ENCODE measurements around the gene RASGEF1B.

The RASGEF1B gene

DNA sequence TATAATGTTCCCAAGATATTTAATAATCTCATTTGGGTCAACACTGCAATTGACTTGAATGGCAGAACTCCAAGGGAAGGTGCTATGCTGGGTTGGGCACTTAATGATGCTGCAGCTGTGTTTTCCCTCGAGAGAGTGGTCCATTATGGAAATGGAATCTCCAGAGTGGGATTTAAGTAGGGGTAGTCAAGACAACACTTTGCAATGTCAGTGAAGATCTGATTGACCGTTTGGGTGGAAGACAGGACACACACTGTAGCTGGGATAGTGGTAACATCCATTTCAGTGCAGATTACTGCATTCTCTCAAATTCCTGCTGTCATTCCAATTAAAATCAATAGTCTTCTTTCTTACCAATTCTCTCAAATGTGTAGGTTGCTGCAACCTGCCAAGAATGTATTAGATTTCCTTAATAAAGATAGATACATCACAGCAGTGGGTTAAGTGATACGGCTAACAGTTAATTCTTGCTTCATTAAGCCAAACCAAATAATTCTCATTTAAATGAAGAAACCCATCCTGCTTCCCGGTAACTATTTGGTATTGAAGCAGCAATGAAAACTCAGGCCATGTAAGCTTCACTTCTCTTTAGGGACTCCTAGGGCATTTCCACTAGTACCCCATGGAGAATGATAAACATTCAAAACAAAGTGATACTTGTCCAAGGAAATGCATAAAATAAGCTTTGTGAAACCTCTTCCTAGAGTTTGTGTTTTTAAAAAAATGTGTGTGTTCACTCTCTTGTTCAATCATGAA, 40.5 kb upstream of the RASGEF1B start:
- WGBS (ENCODE audit: insufficient coverage): 94% methylated on average over 3 of the region's 4 CpGs
- POLR2A ChIA-PET: interaction anchor here (1.4 kb wide), 1 partner anchor 45 kb away, joined by 3 read pairs; no protein-coding TSS in a partner anchor
- Histone ChIP-seq H3K4me1 (ENCODE audit: control extremely low read depth in 1 of 4, control insufficient read depth in 4 of 4, insufficient read depth in 4 of 4, low read length in 3 of 4) (peaks cover 34 to 84% (median 57%) of the 10 kb centered on the region in 4 experiments), H3K27me3 (replicated peaks in 2 of 5; ENCODE audit: control insufficient read depth in 4 of 5, insufficient read depth in 5 of 5, low read length in 4 of 5) (no peaks in the 10 kb centered on the region), H3K27ac (ENCODE audit: insufficient read depth in 1 of 2, low read depth in 1 of 2, low read length in 2 of 2, poor library complexity in 1 of 2, severe bottlenecking in 2 of 2) (no peak overlapping the region), H3K4me3 (ENCODE audit: control insufficient read depth in 1 of 7, extremely low read depth in 1 of 7, insufficient read depth in 4 of 7, low read depth in 2 of 7, low read length in 6 of 7) (no peak overlapping the region), H3K36me3 (ENCODE audit: control insufficient read depth in 4 of 4, insufficient read depth in 4 of 4, low read length in 3 of 4) (no peaks in the 10 kb centered on the region), H3K9me3 (ENCODE audit: control extremely low read depth in 1 of 5, control insufficient read depth in 4 of 5, insufficient read depth in 2 of 5, low read depth in 1 of 5, low read length in 4 of 5) (no peaks in the 10 kb centered on the region)
- CTCF ChIA-PET: interaction anchor here (1.1 to 2.6 kb wide), 8 partner anchors 7 to 214 kb away, joined by 3 to 17 read pairs (median 6); partner anchors contain the start of gene RASGEF1B
- no peak for DNase-seq

GRCh38 chr4:81510643-81511178, 39.0 kb upstream of the RASGEF1B start:
- Histone ChIP-seq H3K27ac (ENCODE audit: insufficient read depth in 1 of 2, low read depth in 1 of 2, low read length in 2 of 2, poor library complexity in 1 of 2, severe bottlenecking in 2 of 2) (no peak overlapping the region), H3K4me1 (ENCODE audit: control extremely low read depth in 1 of 4, control insufficient read depth in 4 of 4, insufficient read depth in 4 of 4, low read length in 3 of 4) (peaks cover 45 to 87% (median 71%) of the 10 kb centered on the region in 4 experiments), H3K36me3 (ENCODE audit: control insufficient read depth in 4 of 4, insufficient read depth in 4 of 4, low read length in 3 of 4) (no peaks in the 10 kb centered on the region), H3K4me3 (ENCODE audit: control insufficient read depth in 1 of 7, extremely low read depth in 1 of 7, insufficient read depth in 4 of 7, low read depth in 2 of 7, low read length in 6 of 7) (no peak overlapping the region), H3K27me3 (replicated peaks in 2 of 5; ENCODE audit: control insufficient read depth in 4 of 5, insufficient read depth in 5 of 5, low read length in 4 of 5) (no peaks in the 10 kb centered on the region), H3K9me3 (ENCODE audit: control extremely low read depth in 1 of 5, control insufficient read depth in 4 of 5, insufficient read depth in 2 of 5, low read depth in 1 of 5, low read length in 4 of 5) (no peaks in the 10 kb centered on the region)
- DNase-seq: no peak
- WGBS (ENCODE audit: insufficient coverage): 100% methylated on average over 3 of the region's 3 CpGs
- ChIA-PET CTCF (interaction anchor here (0.9 to 2.0 kb wide), 4 partner anchors 9 to 40 kb away, joined by 3 to 12 read pairs (median 5); partner anchors contain the start of gene RASGEF1B), POLR2A (interaction anchor here (0.6 to 1.0 kb wide), 2 partner anchors 18 to 38 kb away, joined by 3 to 5 read pairs; no protein-coding TSS in a partner anchor)

GRCh38 chr4:81509822-81510221, 38.1 kb upstream of the RASGEF1B start:
- Histone ChIP-seq H3K36me3 (ENCODE audit: control insufficient read depth in 4 of 4, insufficient read depth in 4 of 4, low read length in 3 of 4) (no peaks in the 10 kb centered on the region), H3K4me1 (ENCODE audit: control extremely low read depth in 1 of 4, control insufficient read depth in 4 of 4, insufficient read depth in 4 of 4, low read length in 3 of 4) (peaks cover 45 to 95% (median 80%) of the 10 kb centered on the region in 4 experiments), H3K9me3 (ENCODE audit: control extremely low read depth in 1 of 5, control insufficient read depth in 4 of 5, insufficient read depth in 2 of 5, low read depth in 1 of 5, low read length in 4 of 5) (no peaks in the 10 kb centered on the region), H3K27ac (ENCODE audit: insufficient read depth in 1 of 2, low read depth in 1 of 2, low read length in 2 of 2, poor library complexity in 1 of 2, severe bottlenecking in 2 of 2) (no peak overlapping the region), H3K27me3 (replicated peaks in 2 of 5; ENCODE audit: control insufficient read depth in 4 of 5, insufficient read depth in 5 of 5, low read length in 4 of 5) (no peaks in the 10 kb centered on the region), H3K4me3 (ENCODE audit: control insufficient read depth in 1 of 7, extremely low read depth in 1 of 7, insufficient read depth in 4 of 7, low read depth in 2 of 7, low read length in 6 of 7) (peak overlapping the region in 2 of 7 experiments; percentile 11 to 48)
- WGBS (ENCODE audit: insufficient coverage): 11% methylated on average over 4 of the region's 7 CpGs
- peak; percentile 47 to 91 (median 88) for DNase-seq
- ChIA-PET CTCF (interaction anchor here (0.9 to 2.0 kb wide), 4 partner anchors 10 to 39 kb away, joined by 3 to 12 read pairs (median 5); partner anchors contain the start of gene RASGEF1B), POLR2A (interaction anchor here (0.6 to 1.0 kb wide), 2 partner anchors 19 to 38 kb away, joined by 3 to 5 read pairs; no protein-coding TSS in a partner anchor)

DNA sequence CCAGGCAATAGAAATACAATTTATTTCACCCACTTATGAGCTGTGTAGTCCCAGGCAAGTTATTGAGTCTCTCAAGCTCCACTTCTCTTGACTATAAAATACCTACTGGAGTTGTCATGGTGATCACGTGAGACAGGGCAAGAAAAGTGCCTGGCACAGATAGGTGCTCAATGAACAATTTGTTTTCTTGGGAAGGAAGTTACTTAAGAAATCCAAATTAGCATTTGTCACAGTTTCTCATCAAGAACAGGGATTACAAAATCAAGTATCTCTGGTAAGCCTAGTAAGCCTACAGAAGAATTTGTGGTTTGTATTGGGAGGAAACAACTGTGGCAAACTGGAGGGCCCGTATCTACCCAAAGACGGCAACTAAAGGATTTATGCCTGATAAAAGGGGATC, 37.5 kb upstream of the RASGEF1B start:
- peak; percentile 31 to 76 (median 69) for DNase-seq
- Histone ChIP-seq H3K4me1 (ENCODE audit: control extremely low read depth in 1 of 4, control insufficient read depth in 4 of 4, insufficient read depth in 4 of 4, low read length in 3 of 4) (peaks cover 45 to 99% (median 86%) of the 10 kb centered on the region in 4 experiments), H3K36me3 (ENCODE audit: control insufficient read depth in 4 of 4, insufficient read depth in 4 of 4, low read length in 3 of 4) (no peaks in the 10 kb centered on the region), H3K9me3 (ENCODE audit: control extremely low read depth in 1 of 5, control insufficient read depth in 4 of 5, insufficient read depth in 2 of 5, low read depth in 1 of 5, low read length in 4 of 5) (no peaks in the 10 kb centered on the region), H3K27me3 (replicated peaks in 2 of 5; ENCODE audit: control insufficient read depth in 4 of 5, insufficient read depth in 5 of 5, low read length in 4 of 5) (no peaks in the 10 kb centered on the region), H3K27ac (ENCODE audit: insufficient read depth in 1 of 2, low read depth in 1 of 2, low read length in 2 of 2, poor library complexity in 1 of 2, severe bottlenecking in 2 of 2) (no peak overlapping the region), H3K4me3 (ENCODE audit: control insufficient read depth in 1 of 7, extremely low read depth in 1 of 7, insufficient read depth in 4 of 7, low read depth in 2 of 7, low read length in 6 of 7) (peak overlapping the region in 2 of 7 experiments; percentile 11 to 48)
- POLR2A ChIA-PET: no interaction called here
- WGBS (ENCODE audit: insufficient coverage): 6% methylated on average over 2 of the region's 3 CpGs
- CTCF ChIA-PET: interaction anchor here (1.0 to 1.6 kb wide), 4 partner anchors 14 to 38 kb away, joined by 3 to 12 read pairs (median 7); partner anchors contain the start of gene RASGEF1B

DNA sequence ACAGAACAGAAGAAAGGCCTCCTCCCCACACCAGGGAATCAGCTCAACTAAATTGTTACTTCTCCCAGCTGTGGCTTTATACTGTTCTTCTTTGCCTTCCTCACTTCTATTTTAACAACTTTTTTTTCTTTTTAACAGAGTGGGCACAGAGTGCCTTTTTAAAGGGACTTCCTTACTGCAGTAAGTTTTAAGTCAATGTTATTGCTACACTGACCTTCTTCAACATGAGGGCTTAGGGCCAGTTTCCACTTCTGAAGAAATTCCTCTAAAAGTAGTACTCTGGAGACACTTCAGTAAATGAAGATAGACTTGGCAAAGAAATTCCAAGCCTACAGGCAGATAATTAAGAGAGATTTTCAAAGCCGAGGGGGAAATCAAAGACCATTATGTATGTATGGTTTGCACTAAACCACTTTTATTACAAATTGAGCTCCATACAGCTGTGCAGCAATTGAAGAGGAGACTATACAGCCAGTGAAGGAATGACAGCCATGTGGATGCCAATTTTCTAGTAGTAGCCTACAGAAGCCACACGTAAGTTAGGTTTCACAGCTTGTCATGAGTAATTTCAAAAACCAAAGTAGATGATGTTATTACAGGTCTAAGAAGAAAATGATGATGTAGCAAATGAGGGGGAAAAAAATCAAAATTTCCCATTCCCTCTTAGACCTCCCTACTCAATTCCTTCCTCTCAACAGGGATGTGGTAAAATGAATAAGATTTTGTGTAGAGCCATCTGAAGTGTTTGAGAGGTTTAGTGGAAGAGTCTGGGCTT, 36.9 kb upstream of the RASGEF1B start:
- Histone ChIP-seq H3K36me3 (ENCODE audit: control insufficient read depth in 4 of 4, insufficient read depth in 4 of 4, low read length in 3 of 4) (no peaks in the 10 kb centered on the region), H3K4me3 (ENCODE audit: control insufficient read depth in 1 of 7, extremely low read depth in 1 of 7, insufficient read depth in 4 of 7, low read depth in 2 of 7, low read length in 6 of 7) (no peak overlapping the region), H3K27ac (ENCODE audit: insufficient read depth in 1 of 2, low read depth in 1 of 2, low read length in 2 of 2, poor library complexity in 1 of 2, severe bottlenecking in 2 of 2) (no peak overlapping the region), H3K27me3 (replicated peaks in 2 of 5; ENCODE audit: control insufficient read depth in 4 of 5, insufficient read depth in 5 of 5, low read length in 4 of 5) (no peaks in the 10 kb centered on the region), H3K4me1 (ENCODE audit: control extremely low read depth in 1 of 4, control insufficient read depth in 4 of 4, insufficient read depth in 4 of 4, low read length in 3 of 4) (peaks cover 41 to 99% (median 89%) of the 10 kb centered on the region in 4 experiments), H3K9me3 (ENCODE audit: control extremely low read depth in 1 of 5, control insufficient read depth in 4 of 5, insufficient read depth in 2 of 5, low read depth in 1 of 5, low read length in 4 of 5) (no peaks in the 10 kb centered on the region)
- ChIA-PET POLR2A (interaction anchor here (0.7 kb wide), 2 partner anchors 37 to 62 kb away, joined by 3 to 4 read pairs; partner anchors contain the start of gene RASGEF1B), CTCF (interaction anchor here (0.9 to 1.5 kb wide), 4 partner anchors 13 to 39 kb away, joined by 3 to 9 read pairs (median 5); no protein-coding TSS in a partner anchor)
- whole genome bisulfite sequencing (ENCODE audit: insufficient coverage): 100% methylated on average over 1 of the region's 2 CpGs
- DNase-seq: no peak

GRCh38 chr4:81507530-81507929, 35.8 kb upstream of the RASGEF1B start:
- POLR2A ChIA-PET: interaction anchor here (3.1 kb wide), 1 partner anchor 36 kb away, joined by 16 read pairs; the partner anchor contains the start of gene RASGEF1B
- no peak overlapping the region for H3K4me3 ChIP-seq (ENCODE audit: control insufficient read depth in 1 of 7, extremely low read depth in 1 of 7, insufficient read depth in 4 of 7, low read depth in 2 of 7, low read length in 6 of 7)
- H3K36me3 ChIP-seq (ENCODE audit: control insufficient read depth in 4 of 4, insufficient read depth in 4 of 4, low read length in 3 of 4): no peaks in the 10 kb centered on the region
- H3K27me3 ChIP-seq (replicated peaks in 2 of 5; ENCODE audit: control insufficient read depth in 4 of 5, insufficient read depth in 5 of 5, low read length in 4 of 5): no peaks in the 10 kb centered on the region
- WGBS (ENCODE audit: insufficient coverage): 100% methylated on average over 1 of the region's 1 CpG
- no peaks in the 10 kb centered on the region for H3K9me3 ChIP-seq (ENCODE audit: control extremely low read depth in 1 of 5, control insufficient read depth in 4 of 5, insufficient read depth in 2 of 5, low read depth in 1 of 5, low read length in 4 of 5)
- peaks cover 39 to 91% (median 83%) of the 10 kb centered on the region in 4 experiments for H3K4me1 ChIP-seq (ENCODE audit: control extremely low read depth in 1 of 4, control insufficient read depth in 4 of 4, insufficient read depth in 4 of 4, low read length in 3 of 4)
- no peak overlapping the region for H3K27ac ChIP-seq (ENCODE audit: insufficient read depth in 1 of 2, low read depth in 1 of 2, low read length in 2 of 2, poor library complexity in 1 of 2, severe bottlenecking in 2 of 2)
- CTCF ChIA-PET: interaction anchor here (0.7 to 4.4 kb wide), 5 partner anchors 10 to 180 kb away, joined by 3 to 22 read pairs (median 5); no protein-coding TSS in a partner anchor
- DNase-seq: no peak

Measured in common myeloid progenitor, CD34-positive (primary cell).